Keratinocyte (primary cell): Measurements from ENCODE around the gene IFT88. TPM values are rescaled to one million over a fixed set of nuclear protein-coding genes. Genes with fewer than 3 reads are reported as not detected.

Experiments
- DNase-seq: peaks from one replicate; pipeline ENCODE4 v3.0.0-alpha.2; 2011; ENCODE audit warnings: low read depth, missing footprints, low spot score
- FAIRE-seq: peaks from 2 replicates; lab custom pipeline; 2011; peaks lifted over from hg19 to GRCh38; lab: Jason Lieb, UNC
- H2AFZ ChIP-seq: 2 replicates; pipeline ENCODE4 v1.6.0; 2012; ENCODE audit warnings: low read length, control low read depth, inconsistent platforms; ENCODE audit not compliant: control insufficient read depth
- H3K27ac ChIP-seq: 2 replicates; pipeline ENCODE4 v1.5.1; 2011; ENCODE audit warnings: low read length; ENCODE audit not compliant: control insufficient read depth, insufficient read depth
- H3K27me3 ChIP-seq: 3 replicates; pipeline ENCODE4 v1.6.0; 2011; ENCODE audit warnings: low read length; ENCODE audit not compliant: control insufficient read depth, insufficient read depth; ENCODE audit errors: extremely low read depth
- H3K36me3 ChIP-seq, 2 experiments: 2 replicates in 1 of 2; 3 replicates in 1 of 2; pipeline ENCODE4 v1.5.1; 2011; ENCODE audit warnings: low read length in 2 of 2, mild to moderate bottlenecking in 1 of 2; ENCODE audit not compliant: control insufficient read depth in 2 of 2, insufficient read depth in 2 of 2; ENCODE audit errors: extremely low read depth in 1 of 2
- H3K4me1 ChIP-seq: 3 replicates; pipeline ENCODE4 v1.5.1; 2011; ENCODE audit warnings: low read length; ENCODE audit not compliant: control insufficient read depth, insufficient read depth; ENCODE audit errors: extremely low read depth
- H3K4me2 ChIP-seq: 3 replicates; pipeline ENCODE4 v1.6.0; 2011; ENCODE audit warnings: low read depth, low read length; ENCODE audit not compliant: control insufficient read depth, insufficient read depth; ENCODE audit errors: extremely low read depth
- H3K4me3 ChIP-seq, 3 experiments: fragments of 200-600 bp in 1 of 3; sonication (generic) in 1 of 3; 2 replicates in 2 of 3; 3 replicates in 1 of 3; pipeline ENCODE4 v1.5.1; 2011 to 2016; ENCODE audit warnings: low read length in 3 of 3, mild to moderate bottlenecking in 3 of 3, control low read depth in 2 of 3, inconsistent platforms in 1 of 3, low read depth in 1 of 3, mixed read lengths in 1 of 3, mixed run types in 1 of 3, moderate library complexity in 1 of 3; ENCODE audit not compliant: control insufficient read depth in 2 of 3, insufficient read depth in 2 of 3; ENCODE audit errors: extremely low read depth in 1 of 3
- H3K79me2 ChIP-seq: 2 replicates; pipeline ENCODE4 v1.6.0; 2012; ENCODE audit warnings: low read length; ENCODE audit not compliant: control insufficient read depth, insufficient read depth
- H3K9ac ChIP-seq: 3 replicates; pipeline ENCODE4 v1.6.0; 2011; ENCODE audit warnings: low read length; ENCODE audit not compliant: control insufficient read depth, insufficient read depth; ENCODE audit errors: extremely low read depth
- H3K9me1 ChIP-seq: 3 replicates; pipeline ENCODE4 v1.6.0; 2011; ENCODE audit warnings: low read length; ENCODE audit not compliant: control insufficient read depth, insufficient read depth; ENCODE audit errors: extremely low read depth
- H3K9me3 ChIP-seq: 2 replicates; pipeline ENCODE4 v1.5.1; 2012; ENCODE audit warnings: low read depth, low read length; ENCODE audit not compliant: control insufficient read depth
- H4K20me1 ChIP-seq: 3 replicates; pipeline ENCODE4 v1.6.0; 2011; ENCODE audit warnings: low read length; ENCODE audit not compliant: control insufficient read depth, insufficient read depth; ENCODE audit errors: extremely low read depth
- CTCF ChIP-seq, 3 experiments: IDR thresholded peaks in 1 of 3; conservative IDR thresholded peaks in 1 of 3; optimal IDR thresholded peaks in 1 of 3; 2 replicates in 2 of 3; 3 replicates in 1 of 3; pipeline versions ENCODE3 to v1.5.1; 2011; ENCODE audit warnings: low read length in 3 of 3, mild to moderate bottlenecking in 3 of 3, moderate library complexity in 2 of 3, control low read depth in 1 of 3, inconsistent platforms in 1 of 3; ENCODE audit not compliant: insufficient read depth in 2 of 3; ENCODE audit errors: extremely low read depth in 1 of 3
- EZH2 ChIP-seq: IDR thresholded peaks from one replicate; pipeline ENCODE4 v1.6.1; 2012; ENCODE audit warnings: inconsistent platforms, mild to moderate bottlenecking, low read length, moderate library complexity
- dilution Hi-C: fragments of 300-500 bp; cut with MboI; formaldehyde crosslinking; loops from one replicate; pipeline ENCODE4 v1.7.0; 2020; ENCODE audit warnings: low sequenced_read_pairs; ENCODE audit not compliant: extremely low pct_ligation_motif_present
- polyA plus RNA-seq, 5 experiments: library from polyadenylated mRNA; depleted of rRNA in 3 of 5; stranded (reverse) in 3 of 5; stranded (forward) in 1 of 5; unstranded in 1 of 5; fragments of >200 nt; gene quantifications; 1 replicate in 1 of 5; 2 replicates in 3 of 5; 3 replicates in 1 of 5; pipeline versions ENCODE4 v1.2.1 to v1.2.3, GENCODE V29; 2011 to 2012; ENCODE audit warnings: missing spikeins in 2 of 5, low read depth in 1 of 5, low replicate concordance in 1 of 5

Gene IFT88
- polyA plus RNA-seq, 1 donor (not counting 4 experiments of a cell fraction or from before 2014, with no cell fraction given): 9.5 TPM

GRCh38 chr13:20583803-20584293, 16.9 kb downstream of the IFT88 start:
- H3K79me2 ChIP-seq: no peaks in the 10 kb centered on the region
- no peak overlapping the region for H3K4me3 ChIP-seq
- H2AFZ ChIP-seq: no peak overlapping the region
- dilution Hi-C loops: no loop called here
- no peak overlapping the region for H3K27ac ChIP-seq
- no peaks in the 10 kb centered on the region for H4K20me1 ChIP-seq
- DNase-seq (no peak), FAIRE-seq (no peak)
- H3K9ac ChIP-seq: no peak overlapping the region
- no peaks in the 10 kb centered on the region for H3K4me1 ChIP-seq
- H3K9me1 ChIP-seq: no peaks in the 10 kb centered on the region
- peaks cover 0 to 2% of the 10 kb centered on the region in 2 experiments for H3K36me3 ChIP-seq
- TF ChIP-seq CTCF (optimal IDR thresholded peaks at IDR 0.05 in 1 of 3, IDR thresholded peaks at IDR 0.05 in 1 of 3, conservative IDR thresholded peaks at IDR 0.05 in 1 of 3; ENCODE audit: extremely low read depth in 1 of 3, insufficient read depth in 2 of 3, low read length in 3 of 3) (no peak), EZH2 (no peak)
- H3K27me3 ChIP-seq: no peaks in the 10 kb centered on the region
- H3K4me2 ChIP-seq: no peak overlapping the region
- H3K9me3 ChIP-seq: peaks cover 4% of the 10 kb centered on the region

- dilution Hi-C loops: no loop called here
- Histone ChIP-seq H3K9me3 (peaks cover 4% of the 10 kb centered on the region), H3K4me2 (no peak overlapping the region), H3K27me3 (no peaks in the 10 kb centered on the region), H3K4me1 (no peaks in the 10 kb centered on the region), H4K20me1 (no peaks in the 10 kb centered on the region), H3K36me3 (no peaks in the 10 kb centered on the region), H3K79me2 (no peaks in the 10 kb centered on the region), H3K4me3 (no peak overlapping the region), H2AFZ (no peak overlapping the region), H3K9me1 (no peaks in the 10 kb centered on the region), H3K9ac (no peak overlapping the region), H3K27ac (no peak overlapping the region)
- TF ChIP-seq EZH2: no peak
- no peak for TF ChIP-seq CTCF (optimal IDR thresholded peaks at IDR 0.05 in 1 of 3, IDR thresholded peaks at IDR 0.05 in 1 of 3, conservative IDR thresholded peaks at IDR 0.05 in 1 of 3; ENCODE audit: extremely low read depth in 1 of 3, insufficient read depth in 2 of 3, low read length in 3 of 3)
- no peak for FAIRE-seq
- DNase-seq: no peak
Observed at GRCh38 chr13:20585371-20585770, 18.4 kb downstream of the IFT88 start.
